ENCODE measurements around the gene MPP1.

The MPP1 gene

GRCh38 chrX:154762537-154763296 lies 42.6 kb downstream of the MPP1 start, which contains the start of gene DKC1:
Gene DKC1 (plus strand): TSS chrX:154762864. CDS start chrX:154762966, 102 bp downstream.
- peak within 1 kb of the TSS; percentile 96 for H3K9ac ChIP-seq (ENCODE audit: low read depth, low read length)
- H3K36me3 ChIP-seq (ENCODE audit: insufficient read depth, low read length): peaks cover 35% of the 10 kb centered on the region
- H3K27ac ChIP-seq (ENCODE audit: low read depth, low read length): peak within 1 kb of the TSS; percentile 78
- H3K4me3 ChIP-seq (ENCODE audit: low read length): peak within 1 kb of the TSS; percentile 98
- H3K27me3 ChIP-seq (ENCODE audit: insufficient read depth, low read length): no peaks in the 10 kb centered on the region
- H3K4me1 ChIP-seq (ENCODE audit: insufficient read depth, low read length): no peaks in the 10 kb centered on the region
- under 1% methylated on average over 84 of the region's 84 CpGs for WGBS
- no peaks in the 10 kb centered on the region for H3K9me3 ChIP-seq (ENCODE audit: insufficient read depth, low read depth, low read length)

GRCh38 chrX:154761977-154762536 lies 43.2 kb downstream of the MPP1 start:
- 53% methylated on average over 6 of the region's 11 CpGs for WGBS
- H3K27me3 ChIP-seq (ENCODE audit: insufficient read depth, low read length): no peaks in the 10 kb centered on the region
- peak overlapping the region; percentile 75 for H3K9ac ChIP-seq (ENCODE audit: low read depth, low read length)
- H3K9me3 ChIP-seq (ENCODE audit: insufficient read depth, low read depth, low read length): no peaks in the 10 kb centered on the region
- peak overlapping the region; percentile 78 for H3K27ac ChIP-seq (ENCODE audit: low read depth, low read length)
- no peaks in the 10 kb centered on the region for H3K4me1 ChIP-seq (ENCODE audit: insufficient read depth, low read length)
- H3K4me3 ChIP-seq (ENCODE audit: low read length): peak overlapping the region; percentile 98
- H3K36me3 ChIP-seq (ENCODE audit: insufficient read depth, low read length): peaks cover 28% of the 10 kb centered on the region

GRCh38 chrX:154758696-154759095 lies 46.6 kb downstream of the MPP1 start:
- no peak overlapping the region for H3K4me3 ChIP-seq (ENCODE audit: low read length)

GRCh38 chrX:154751669-154752271 lies 53.5 kb downstream of the MPP1 start:
- Histone ChIP-seq H3K36me3 (ENCODE audit: insufficient read depth, low read length) (no peaks in the 10 kb centered on the region), H3K4me3 (ENCODE audit: low read length) (no peak overlapping the region), H3K4me1 (ENCODE audit: insufficient read depth, low read length) (no peaks in the 10 kb centered on the region), H3K9me3 (ENCODE audit: insufficient read depth, low read depth, low read length) (no peaks in the 10 kb centered on the region), H3K9ac (ENCODE audit: low read depth, low read length) (no peak overlapping the region), H3K27me3 (ENCODE audit: insufficient read depth, low read length) (peaks cover 50% of the 10 kb centered on the region), H3K27ac (ENCODE audit: low read depth, low read length) (no peak overlapping the region)
- WGBS: 86% methylated on average over 9 of the region's 9 CpGs

More at GRCh38 chrX:154758696-154759095, 46.6 kb downstream of the MPP1 start:
- 89% methylated on average over 4 of the region's 4 CpGs for WGBS
- Histone ChIP-seq H3K27me3 (ENCODE audit: insufficient read depth, low read length) (peaks cover 3% of the 10 kb centered on the region; the same call in 1 of the 2 replicates), H3K36me3 (ENCODE audit: insufficient read depth, low read length) (no peaks in the 10 kb centered on the region), H3K4me1 (ENCODE audit: insufficient read depth, low read length) (no peaks in the 10 kb centered on the region), H3K9ac (ENCODE audit: low read depth, low read length) (no peak overlapping the region), H3K27ac (ENCODE audit: low read depth, low read length) (no peak overlapping the region), H3K9me3 (ENCODE audit: insufficient read depth, low read depth, low read length) (no peaks in the 10 kb centered on the region)

- WGBS: 38% methylated on average over 12 of the region's 20 CpGs
- Histone ChIP-seq H3K4me3 (ENCODE audit: low read length) (peak overlapping the region; percentile 45; the same call in 1 of the 2 replicates), H3K9me3 (ENCODE audit: insufficient read depth, low read depth, low read length) (no peaks in the 10 kb centered on the region), H3K4me1 (ENCODE audit: insufficient read depth, low read length) (no peaks in the 10 kb centered on the region), H3K9ac (ENCODE audit: low read depth, low read length) (no peak overlapping the region), H3K36me3 (ENCODE audit: insufficient read depth, low read length) (no peaks in the 10 kb centered on the region), H3K27me3 (ENCODE audit: insufficient read depth, low read length) (peaks cover 50% of the 10 kb centered on the region), H3K27ac (ENCODE audit: low read depth, low read length) (no peak overlapping the region)
Observed at GRCh38 chrX:154751203-154751668, 54.0 kb downstream of the MPP1 start.

GRCh38 chrX:154750301-154751202 lies 54.7 kb downstream of the MPP1 start, which contains the start of gene GAB3:
Gene GAB3 (minus strand): TSS chrX:154751077. CDS start chrX:154751025, 52 bp downstream.
- H3K4me1 ChIP-seq (ENCODE audit: insufficient read depth, low read length): no peaks in the 10 kb centered on the region
- H3K27ac ChIP-seq (ENCODE audit: low read depth, low read length): no peak within 1 kb of the TSS
- H3K27me3 ChIP-seq (ENCODE audit: insufficient read depth, low read length): peaks cover 50% of the 10 kb centered on the region
- no peaks in the 10 kb centered on the region for H3K9me3 ChIP-seq (ENCODE audit: insufficient read depth, low read depth, low read length)
- no peak within 1 kb of the TSS for H3K9ac ChIP-seq (ENCODE audit: low read depth, low read length)
- no peaks in the 10 kb centered on the region for H3K36me3 ChIP-seq (ENCODE audit: insufficient read depth, low read length)
- 1% methylated on average over 92 of the region's 98 CpGs for WGBS
- H3K4me3 ChIP-seq (ENCODE audit: low read length): peak within 1 kb of the TSS; percentile 45

GRCh38 chrX:154749856-154750255 lies 55.4 kb downstream of the MPP1 start:
- peak overlapping the region; percentile 45; the same call in 1 of the 2 replicates for H3K4me3 ChIP-seq (ENCODE audit: low read length)
- peaks cover 50% of the 10 kb centered on the region for H3K27me3 ChIP-seq (ENCODE audit: insufficient read depth, low read length)
- H3K36me3 ChIP-seq (ENCODE audit: insufficient read depth, low read length): no peaks in the 10 kb centered on the region
- no peak overlapping the region for H3K9ac ChIP-seq (ENCODE audit: low read depth, low read length)
- WGBS: 39% methylated on average over 5 of the region's 6 CpGs
- no peaks in the 10 kb centered on the region for H3K4me1 ChIP-seq (ENCODE audit: insufficient read depth, low read length)
- no peaks in the 10 kb centered on the region for H3K9me3 ChIP-seq (ENCODE audit: insufficient read depth, low read depth, low read length)
- H3K27ac ChIP-seq (ENCODE audit: low read depth, low read length): no peak overlapping the region

- Histone ChIP-seq H3K4me3 (ENCODE audit: low read length) (no peak overlapping the region), H3K4me1 (ENCODE audit: insufficient read depth, low read length) (no peaks in the 10 kb centered on the region), H3K9me3 (ENCODE audit: insufficient read depth, low read depth, low read length) (no peaks in the 10 kb centered on the region), H3K36me3 (ENCODE audit: insufficient read depth, low read length) (no peaks in the 10 kb centered on the region), H3K27ac (ENCODE audit: low read depth, low read length) (no peak overlapping the region), H3K27me3 (ENCODE audit: insufficient read depth, low read length) (peaks cover 48% of the 10 kb centered on the region), H3K9ac (ENCODE audit: low read depth, low read length) (no peak overlapping the region)
- WGBS: 39% methylated on average over 11 of the region's 11 CpGs
Observed at GRCh38 chrX:154748712-154749339, 56.5 kb downstream of the MPP1 start.

- Histone ChIP-seq H3K27me3 (ENCODE audit: insufficient read depth, low read length) (no peaks in the 10 kb centered on the region), H3K4me3 (ENCODE audit: low read length) (no peak overlapping the region), H3K4me1 (ENCODE audit: insufficient read depth, low read length) (no peaks in the 10 kb centered on the region), H3K9me3 (ENCODE audit: insufficient read depth, low read depth, low read length) (no peaks in the 10 kb centered on the region), H3K27ac (ENCODE audit: low read depth, low read length) (no peak overlapping the region), H3K9ac (ENCODE audit: low read depth, low read length) (no peak overlapping the region), H3K36me3 (ENCODE audit: insufficient read depth, low read length) (no peaks in the 10 kb centered on the region)
Observed at GRCh38 chrX:154742613-154743012, 62.7 kb downstream of the MPP1 start.

GRCh38 chrX:154739952-154740465 lies 65.3 kb downstream of the MPP1 start:
- Histone ChIP-seq H3K4me1 (ENCODE audit: insufficient read depth, low read length) (no peaks in the 10 kb centered on the region), H3K36me3 (ENCODE audit: insufficient read depth, low read length) (no peaks in the 10 kb centered on the region), H3K9ac (ENCODE audit: low read depth, low read length) (no peak overlapping the region), H3K9me3 (ENCODE audit: insufficient read depth, low read depth, low read length) (no peaks in the 10 kb centered on the region), H3K4me3 (ENCODE audit: low read length) (no peak overlapping the region), H3K27me3 (ENCODE audit: insufficient read depth, low read length) (no peaks in the 10 kb centered on the region), H3K27ac (ENCODE audit: low read depth, low read length) (no peak overlapping the region)
- WGBS: 94% methylated on average over 2 of the region's 2 CpGs
